HepG2 (cell line): ENCODE data around the gene VAV2. TPM values are rescaled to one million over a fixed set of nuclear protein-coding genes. Genes with fewer than 3 reads are reported as not detected.

ENCODE experiments used
- ARHGAP35 ChIP-seq: sonication (generic); formaldehyde crosslinking; IDR thresholded peaks from 2 replicates; pipeline ENCODE4 v1.9.0; 2022; ENCODE audit warnings: mild to moderate bottlenecking, inconsistent platforms, moderate library complexity, missing genetic modification reagents, borderline replicate concordance
- DRAP1 ChIP-seq: IDR thresholded peaks from 2 replicates; pipeline ENCODE4 v1.6.1; 2016; ENCODE audit warnings: missing genetic modification reagents, missing compliant biosample characterization
- ESRRA ChIP-seq: sonication (generic); formaldehyde crosslinking; IDR thresholded peaks from 2 replicates; pipeline ENCODE4 v1.5.1; 2020; ENCODE audit warnings: mild to moderate bottlenecking, low read depth, missing genetic modification reagents
- GATA4 ChIP-seq: sonication (generic); IDR thresholded peaks from 2 replicates; pipeline ENCODE4 v1.6.1; 2016; ENCODE audit warnings: antibody characterized with exemption, low read depth, borderline replicate concordance
- GPN1 ChIP-seq: sonication (generic); formaldehyde crosslinking; IDR thresholded peaks from 2 replicates; pipeline ENCODE4 v1.5.1; 2020; ENCODE audit warnings: missing genetic modification reagents, borderline replicate concordance
- GRHL1 ChIP-seq: sonication (generic); formaldehyde crosslinking; conservative IDR thresholded peaks from 2 replicates; pipeline ENCODE4 v1.8.0; 2022; ENCODE audit warnings: missing genetic modification reagents
- MIXL1 ChIP-seq: IDR thresholded peaks from 2 replicates; pipeline ENCODE4 v1.6.1; 2016
- MTF1 ChIP-seq: sonication (generic); formaldehyde crosslinking; IDR thresholded peaks from 2 replicates; pipeline ENCODE4 v1.5.0; 2020; ENCODE audit warnings: missing genetic modification reagents
- PHB2 ChIP-seq: fragments of 450-650 bp; IDR thresholded peaks from 2 replicates; pipeline ENCODE4 v1.6.1; 2018; ENCODE audit not compliant: partially characterized antibody
- RXRB ChIP-seq: IDR thresholded peaks from 2 replicates; pipeline ENCODE4 v1.6.1; 2016; ENCODE audit warnings: borderline replicate concordance, missing genetic modification reagents, missing compliant biosample characterization
- SMAD3 ChIP-seq: sonication (generic); formaldehyde crosslinking; IDR thresholded peaks from 2 replicates; pipeline ENCODE4 v1.4.0; 2020; ENCODE audit warnings: missing genetic modification reagents
- TSC22D2 ChIP-seq: sonication (generic); formaldehyde crosslinking; IDR thresholded peaks from 2 replicates; pipeline ENCODE4 v1.5.1; 2020; ENCODE audit warnings: missing genetic modification reagents, mild to moderate bottlenecking, borderline replicate concordance
- ZNF17 ChIP-seq: sonication (generic); formaldehyde crosslinking; IDR thresholded peaks from 2 replicates; pipeline ENCODE4 v1.5.0; 2020; ENCODE audit warnings: mild to moderate bottlenecking, missing genetic modification reagents
- ZNF766 ChIP-seq: sonication (generic); formaldehyde crosslinking; IDR thresholded peaks from 2 replicates; pipeline ENCODE4 v1.5.0; 2020; ENCODE audit warnings: missing genetic modification reagents, borderline replicate concordance
- ZSCAN22 ChIP-seq: sonication (generic); formaldehyde crosslinking; IDR thresholded peaks from 2 replicates; pipeline ENCODE4 v1.4.0; 2020; ENCODE audit warnings: mild to moderate bottlenecking, missing genetic modification reagents
- ZUFSP ChIP-seq: sonication (generic); formaldehyde crosslinking; IDR thresholded peaks from 2 replicates; pipeline ENCODE4 v1.9.0; 2021; ENCODE audit warnings: missing genetic modification reagents, mild to moderate bottlenecking, borderline replicate concordance
- polyA plus RNA-seq, 8 experiments: library from polyadenylated mRNA; depleted of rRNA in 3 of 8; stranded (reverse) in 7 of 8; unstranded in 1 of 8; fragments of >200 nt; fragmentation: Illumina TruSeq in 4 of 8; extraction: Trizol in 4 of 8; gene quantifications; 2 replicates each; pipeline versions ENCODE4 v1.2.1 to v1.2.3, GENCODE V29; 2011 to 2016; ENCODE audit warnings: low read depth in 4 of 8, missing spikeins in 1 of 8, mixed read lengths in 1 of 8; ENCODE audit not compliant: insufficient read depth in 1 of 8
- total RNA-seq, 5 experiments: library from RNA; depleted of rRNA; stranded (reverse); fragments of >200 nt; fragmentation: Illumina TruSeq; extraction: Trizol; gene quantifications; 2 replicates each; pipeline ENCODE4 v1.2.3, GENCODE V29; 2016; ENCODE audit warnings: low read depth in 1 of 5
- TF ChIP-seq, protein P1 (sequence below): sonication (generic); formaldehyde crosslinking; IDR thresholded peaks from 2 replicates; pipeline ENCODE4 v1.4.0; 2020; ENCODE audit warnings: missing genetic modification reagents, borderline replicate concordance
- TF ChIP-seq, protein P2 (sequence below): sonication (generic); formaldehyde crosslinking; IDR thresholded peaks from 2 replicates; pipeline ENCODE4 v1.4.0; 2020; ENCODE audit warnings: mild to moderate bottlenecking, missing genetic modification reagents

VAV2 gene
- total and polyA plus RNA-seq, 2 of the 13 experiments (the other 11 are each of a cell fraction or from before 2014, with no cell fraction given) = 22.5 to 22.9 TPM

DNA sequence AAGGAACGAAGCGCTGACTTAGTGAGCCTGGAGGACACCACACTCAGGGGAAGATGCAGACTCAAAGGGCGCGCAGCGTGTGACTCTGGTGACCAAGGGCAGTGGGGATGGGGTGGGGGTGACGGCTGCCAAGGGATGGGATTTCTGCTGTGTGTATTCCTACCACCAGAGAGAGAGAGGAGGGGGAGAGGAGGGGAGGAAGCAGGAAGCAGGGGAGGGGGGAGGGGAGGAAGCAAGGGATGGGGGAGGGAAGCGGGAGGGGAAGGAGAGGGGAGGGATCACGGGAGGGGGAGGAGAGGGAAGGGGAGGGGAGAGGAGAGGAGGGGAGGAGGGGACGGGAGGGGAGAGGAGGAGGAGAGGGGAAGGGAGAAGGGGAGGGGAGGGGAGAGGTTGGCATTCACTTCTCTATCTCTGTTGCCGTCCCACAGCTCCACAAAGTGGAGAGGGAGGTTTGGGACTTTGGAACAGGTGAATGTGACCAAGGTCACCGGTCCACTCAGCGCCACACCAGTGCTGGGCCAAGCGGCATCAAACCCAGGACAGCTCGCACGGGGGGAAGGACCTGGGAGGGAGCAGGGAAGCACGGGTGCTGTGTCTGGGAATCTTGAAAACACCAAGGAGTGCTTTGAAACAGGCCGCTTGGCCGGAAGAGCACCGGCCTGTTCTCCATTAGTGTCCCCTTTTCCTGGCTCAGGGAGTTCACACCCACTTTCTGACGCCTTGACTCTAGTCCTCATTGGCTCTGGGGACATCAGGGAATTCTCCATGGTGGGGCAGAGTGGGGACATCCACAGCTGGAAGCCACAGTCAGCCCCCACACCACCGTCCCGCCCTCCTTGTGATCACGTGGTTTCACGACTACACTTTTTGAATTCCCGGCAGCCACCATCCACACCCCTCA is 77.4 kb downstream of the VAV2 start (continued):
- TF ChIP-seq, protein P1, sequence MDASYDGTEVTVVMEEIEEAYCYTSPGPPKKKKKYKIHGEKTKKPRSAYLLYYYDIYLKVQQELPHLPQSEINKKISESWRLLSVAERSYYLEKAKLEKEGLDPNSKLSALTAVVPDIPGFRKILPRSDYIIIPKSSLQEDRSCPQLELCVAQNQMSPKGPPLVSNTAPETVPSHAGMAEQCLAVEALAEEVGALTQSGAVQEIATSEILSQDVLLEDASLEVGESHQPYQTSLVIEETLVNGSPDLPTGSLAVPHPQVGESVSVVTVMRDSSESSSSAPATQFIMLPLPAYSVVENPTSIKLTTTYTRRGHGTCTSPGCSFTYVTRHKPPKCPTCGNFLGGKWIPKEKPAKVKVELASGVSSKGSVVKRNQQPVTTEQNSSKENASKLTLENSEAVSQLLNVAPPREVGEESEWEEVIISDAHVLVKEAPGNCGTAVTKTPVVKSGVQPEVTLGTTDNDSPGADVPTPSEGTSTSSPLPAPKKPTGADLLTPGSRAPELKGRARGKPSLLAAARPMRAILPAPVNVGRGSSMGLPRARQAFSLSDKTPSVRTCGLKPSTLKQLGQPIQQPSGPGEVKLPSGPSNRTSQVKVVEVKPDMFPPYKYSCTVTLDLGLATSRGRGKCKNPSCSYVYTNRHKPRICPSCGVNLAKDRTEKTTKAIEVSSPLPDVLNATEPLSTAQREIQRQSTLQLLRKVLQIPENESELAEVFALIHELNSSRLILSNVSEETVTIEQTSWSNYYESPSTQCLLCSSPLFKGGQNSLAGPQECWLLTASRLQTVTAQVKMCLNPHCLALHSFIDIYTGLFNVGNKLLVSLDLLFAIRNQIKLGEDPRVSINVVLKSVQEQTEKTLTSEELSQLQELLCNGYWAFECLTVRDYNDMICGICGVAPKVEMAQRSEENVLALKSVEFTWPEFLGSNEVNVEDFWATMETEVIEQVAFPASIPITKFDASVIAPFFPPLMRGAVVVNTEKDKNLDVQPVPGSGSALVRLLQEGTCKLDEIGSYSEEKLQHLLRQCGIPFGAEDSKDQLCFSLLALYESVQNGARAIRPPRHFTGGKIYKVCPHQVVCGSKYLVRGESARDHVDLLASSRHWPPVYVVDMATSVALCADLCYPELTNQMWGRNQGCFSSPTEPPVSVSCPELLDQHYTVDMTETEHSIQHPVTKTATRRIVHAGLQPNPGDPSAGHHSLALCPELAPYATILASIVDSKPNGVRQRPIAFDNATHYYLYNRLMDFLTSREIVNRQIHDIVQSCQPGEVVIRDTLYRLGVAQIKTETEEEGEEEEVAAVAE (CRISPR knock-in tag) = 0 out of 2 replicates have a peak, but pooled peaks have one; percentile 15
- TF ChIP-seq RXRB (CRISPR knock-in tag) = peak; percentile 54
- no peak for TF ChIP-seq GPN1 (CRISPR knock-in tag)
- TF ChIP-seq GRHL1 (CRISPR knock-in tag) = no peak
- TF ChIP-seq ZNF17 = no peak
- TF ChIP-seq, protein P2, sequence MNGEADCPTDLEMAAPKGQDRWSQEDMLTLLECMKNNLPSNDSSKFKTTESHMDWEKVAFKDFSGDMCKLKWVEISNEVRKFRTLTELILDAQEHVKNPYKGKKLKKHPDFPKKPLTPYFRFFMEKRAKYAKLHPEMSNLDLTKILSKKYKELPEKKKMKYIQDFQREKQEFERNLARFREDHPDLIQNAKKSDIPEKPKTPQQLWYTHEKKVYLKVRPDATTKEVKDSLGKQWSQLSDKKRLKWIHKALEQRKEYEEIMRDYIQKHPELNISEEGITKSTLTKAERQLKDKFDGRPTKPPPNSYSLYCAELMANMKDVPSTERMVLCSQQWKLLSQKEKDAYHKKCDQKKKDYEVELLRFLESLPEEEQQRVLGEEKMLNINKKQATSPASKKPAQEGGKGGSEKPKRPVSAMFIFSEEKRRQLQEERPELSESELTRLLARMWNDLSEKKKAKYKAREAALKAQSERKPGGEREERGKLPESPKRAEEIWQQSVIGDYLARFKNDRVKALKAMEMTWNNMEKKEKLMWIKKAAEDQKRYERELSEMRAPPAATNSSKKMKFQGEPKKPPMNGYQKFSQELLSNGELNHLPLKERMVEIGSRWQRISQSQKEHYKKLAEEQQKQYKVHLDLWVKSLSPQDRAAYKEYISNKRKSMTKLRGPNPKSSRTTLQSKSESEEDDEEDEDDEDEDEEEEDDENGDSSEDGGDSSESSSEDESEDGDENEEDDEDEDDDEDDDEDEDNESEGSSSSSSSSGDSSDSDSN (CRISPR knock-in tag) = no peak; the same call in 1 of the 2 replicates
- TF ChIP-seq PHB2 = no peak
- no peak for TF ChIP-seq GATA4
- no peak for TF ChIP-seq ARHGAP35 (CRISPR knock-in tag)
- TF ChIP-seq TSC22D2 (CRISPR knock-in tag) = no peak
- TF ChIP-seq ESRRA = peak; percentile 94
- TF ChIP-seq ZSCAN22 (CRISPR knock-in tag) = no peak
- no peak for TF ChIP-seq ZNF766
- peak; percentile 27; the same call in 1 of the 2 replicates for TF ChIP-seq SMAD3
- no peak for TF ChIP-seq MTF1 (CRISPR knock-in tag)
- TF ChIP-seq DRAP1 = no peak; the same call in 1 of the 2 replicates
- TF ChIP-seq ZUFSP = no peak
- TF ChIP-seq MIXL1 (CRISPR knock-in tag) = 0 out of 2 replicates have a peak, but pooled peaks have one; percentile 15
